Measurements from ENCODE around the gene LZTR1.
"Not testable (repeated sequence)": the region's sequence is repeated elsewhere in the genome, so short reads cannot be mapped to it uniquely, and the experiment has no call there.

Gene LZTR1

DNA sequence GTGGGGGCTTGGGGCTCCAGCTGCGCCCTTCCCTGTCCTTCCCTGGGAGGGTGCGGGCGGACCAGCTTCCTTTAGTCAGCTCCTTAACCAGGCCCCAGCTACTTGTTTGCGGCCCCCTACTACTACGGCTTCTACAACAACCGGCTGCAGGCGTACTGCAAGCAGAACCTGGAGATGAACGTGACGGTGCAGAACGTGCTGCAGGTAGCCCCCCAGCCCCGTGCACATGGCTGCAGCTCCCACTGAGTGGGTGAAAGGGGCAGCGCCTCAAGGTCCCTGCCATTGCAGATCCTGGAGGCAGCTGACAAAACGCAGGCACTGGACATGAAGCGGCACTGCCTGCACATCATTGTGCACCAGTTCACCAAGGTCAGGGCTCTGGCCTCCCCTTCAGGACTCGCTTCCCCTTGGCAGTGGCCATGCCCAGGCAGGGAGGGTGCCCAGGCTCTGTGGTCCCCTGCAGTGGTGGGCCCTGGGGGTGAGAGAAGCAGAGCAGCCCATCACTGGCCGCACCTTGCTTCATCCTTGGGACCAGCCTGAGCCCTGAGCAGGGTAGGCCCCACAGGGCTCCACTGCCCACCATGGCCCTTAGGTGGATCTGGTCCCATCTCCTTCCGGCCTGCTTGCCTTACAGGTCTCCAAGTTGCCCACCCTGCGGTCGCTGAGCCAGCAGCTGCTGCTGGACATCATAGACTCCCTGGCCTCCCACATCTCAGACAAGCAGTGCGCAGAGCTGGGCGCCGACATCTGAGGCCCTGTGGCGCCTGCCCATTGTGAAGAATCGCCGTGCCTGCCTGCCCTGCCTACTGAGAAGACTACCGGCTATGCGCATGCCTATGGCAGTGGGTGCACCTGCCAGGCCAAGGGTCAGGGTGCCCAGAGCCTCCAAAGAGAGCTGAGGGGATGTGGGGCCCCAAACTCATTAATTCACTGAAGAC, 14.8 kb downstream of the LZTR1 start:
- no peak for DNase-seq

DNA sequence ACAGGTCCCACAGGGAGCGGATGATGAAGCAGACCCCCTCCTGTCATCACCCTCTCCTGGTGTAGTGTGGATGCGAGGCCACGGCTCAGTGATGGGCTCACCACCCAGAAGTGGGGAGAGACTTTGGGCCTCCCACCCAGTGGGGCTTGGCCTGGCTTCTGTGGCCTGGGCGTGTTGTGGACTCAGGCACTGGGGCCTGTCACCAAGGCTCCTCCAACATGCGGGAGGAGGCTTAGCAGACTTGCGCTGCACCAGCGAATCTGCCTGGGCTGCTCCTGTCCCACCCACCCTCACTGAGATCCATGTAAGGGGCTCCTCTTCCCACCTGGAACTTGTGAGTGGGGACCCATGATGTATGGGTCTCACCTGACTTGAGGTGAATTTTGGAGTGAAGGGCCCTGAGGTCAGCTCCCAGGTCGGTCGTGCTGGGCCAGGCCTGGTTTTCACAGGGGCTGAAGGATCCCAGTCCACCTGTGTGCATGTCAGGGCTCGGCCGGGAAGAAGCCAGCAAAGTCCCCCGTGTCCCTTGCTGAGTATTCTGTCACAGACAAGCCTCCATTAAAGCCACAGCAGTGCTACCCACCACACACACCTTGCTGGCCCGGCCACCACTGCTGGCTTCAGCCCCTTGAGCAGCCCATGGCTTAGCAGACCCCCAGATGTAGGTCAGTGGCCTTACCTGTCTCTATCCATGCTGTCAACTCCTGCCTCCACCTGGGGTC, 15.6 kb downstream of the LZTR1 start:
- DNase-seq = no peak

DNA sequence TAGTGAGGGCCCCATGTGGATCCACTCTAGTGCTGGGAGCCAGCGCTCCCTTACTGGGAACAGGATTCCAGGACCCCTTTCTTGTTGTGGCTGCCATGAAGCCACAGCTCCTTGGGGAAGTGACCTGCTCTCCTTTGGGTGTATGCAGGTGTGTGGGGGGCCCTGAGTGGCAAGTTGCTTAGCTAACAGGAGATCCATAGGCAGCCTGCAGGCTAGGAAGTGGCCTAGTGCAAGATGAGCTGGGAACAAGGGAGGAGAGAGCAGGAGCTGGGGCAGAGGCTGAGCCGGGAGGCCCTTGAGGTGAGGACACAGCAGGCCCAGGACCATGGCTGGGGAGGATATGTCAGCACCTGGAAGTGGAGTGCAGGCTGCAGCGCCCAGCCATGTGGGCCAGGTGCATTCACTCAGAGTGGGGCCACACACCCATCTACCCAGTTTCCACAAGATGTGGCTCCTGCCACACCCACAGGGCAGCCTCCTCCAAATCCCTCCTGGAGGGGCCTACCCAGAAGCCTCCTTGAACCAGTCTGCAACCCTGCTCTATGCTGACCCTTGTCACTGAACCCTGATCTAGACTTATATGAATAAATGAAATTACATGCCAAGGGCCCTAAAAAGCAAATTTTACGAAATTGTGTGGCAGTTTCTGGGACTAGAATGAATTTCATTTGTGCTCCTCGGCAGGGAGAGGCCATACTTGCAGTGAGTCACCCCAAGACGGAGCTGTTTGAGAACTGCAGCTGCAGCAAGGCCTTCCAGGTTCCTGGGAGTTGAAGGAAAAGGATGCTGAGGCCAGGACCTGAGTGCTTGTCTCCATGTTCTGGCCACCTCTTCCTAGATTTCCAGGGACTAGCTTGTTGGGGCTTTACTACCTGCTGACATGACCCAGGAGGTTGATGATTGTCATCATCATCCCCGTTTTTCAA, 16.6 kb downstream of the LZTR1 start:
- DNase-seq = no peak

DNA sequence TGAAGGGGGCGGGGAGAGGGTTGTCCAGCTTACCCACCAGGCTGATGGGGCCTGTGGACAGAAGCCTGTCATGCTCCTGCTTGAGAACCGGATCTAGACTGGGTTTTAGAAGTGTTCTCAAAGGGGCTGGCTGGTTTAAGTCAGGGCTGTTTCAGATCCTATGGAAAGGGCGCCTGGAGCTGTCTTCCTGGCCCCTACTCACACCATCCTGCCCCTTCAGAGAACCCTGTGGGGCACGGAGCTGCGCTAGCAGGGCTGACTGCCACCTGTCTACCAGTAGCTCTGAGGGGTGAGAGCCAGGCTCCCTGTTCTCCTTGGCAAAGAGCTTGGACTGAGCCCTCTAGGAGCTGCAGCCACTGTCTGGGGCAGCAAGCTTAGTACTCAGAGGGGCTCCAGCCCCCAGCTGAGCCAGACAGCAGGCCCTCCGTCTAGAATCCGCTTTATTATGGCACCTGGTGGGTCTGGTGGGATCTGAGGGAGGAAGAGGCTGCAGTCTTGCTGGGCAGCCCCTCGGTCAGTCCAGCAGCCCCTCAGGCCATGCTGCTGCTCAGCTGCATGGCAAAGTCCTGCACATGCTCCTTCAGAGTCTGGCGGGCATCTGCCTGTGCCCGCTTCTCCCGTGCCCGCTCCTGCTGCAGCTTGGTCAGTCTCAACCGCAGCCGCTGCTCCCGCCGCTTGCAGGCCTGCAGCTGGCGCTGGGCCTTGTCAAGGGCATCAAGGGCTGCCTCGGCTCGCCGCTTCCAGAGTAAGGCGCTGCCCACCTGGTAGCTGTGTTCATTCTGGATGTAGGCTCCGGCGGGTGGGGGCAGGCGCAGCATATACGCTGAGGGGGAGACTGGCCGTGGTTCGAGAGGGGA, 17.5 kb downstream of the LZTR1 start:
- no peak for DNase-seq

DNA sequence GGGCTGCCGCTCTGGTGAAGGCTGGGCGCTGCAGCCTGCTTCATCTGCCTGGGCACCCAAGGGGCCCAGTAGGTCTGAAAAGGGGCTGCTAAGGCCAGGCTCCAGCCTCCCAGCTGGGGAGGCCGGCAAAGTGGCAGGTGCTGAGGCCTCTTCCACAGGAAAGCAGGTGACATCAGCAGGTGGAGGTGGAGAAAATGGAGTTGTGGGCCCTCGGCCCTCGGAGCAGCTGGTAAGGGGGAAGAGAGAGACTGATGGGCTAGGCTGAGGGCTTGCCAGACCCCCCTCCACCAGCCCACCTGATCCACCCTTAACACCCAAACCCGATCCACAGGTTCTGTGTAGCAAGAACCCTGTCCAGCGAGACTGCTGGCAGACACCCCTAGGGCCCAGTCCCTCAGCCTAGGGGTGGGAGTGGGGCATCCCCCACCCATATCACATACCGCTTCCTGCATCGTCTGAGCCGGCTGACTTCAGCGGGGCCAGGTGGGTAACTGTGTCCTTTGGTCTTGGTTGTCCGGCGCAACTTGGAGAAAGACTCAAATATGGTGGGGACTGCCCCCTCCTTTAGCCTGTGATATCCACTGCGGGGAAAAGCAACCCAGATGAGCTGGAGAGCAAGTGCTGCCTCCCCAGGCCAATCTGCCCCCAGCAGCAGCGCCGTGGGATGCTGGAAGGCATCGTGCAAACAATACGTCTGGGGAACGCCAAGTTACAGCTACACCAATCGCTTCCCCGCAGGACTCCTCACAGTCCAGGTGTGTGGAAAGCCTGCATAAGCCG, 18.3 kb downstream of the LZTR1 start:
- DNase-seq = no peak

DNA sequence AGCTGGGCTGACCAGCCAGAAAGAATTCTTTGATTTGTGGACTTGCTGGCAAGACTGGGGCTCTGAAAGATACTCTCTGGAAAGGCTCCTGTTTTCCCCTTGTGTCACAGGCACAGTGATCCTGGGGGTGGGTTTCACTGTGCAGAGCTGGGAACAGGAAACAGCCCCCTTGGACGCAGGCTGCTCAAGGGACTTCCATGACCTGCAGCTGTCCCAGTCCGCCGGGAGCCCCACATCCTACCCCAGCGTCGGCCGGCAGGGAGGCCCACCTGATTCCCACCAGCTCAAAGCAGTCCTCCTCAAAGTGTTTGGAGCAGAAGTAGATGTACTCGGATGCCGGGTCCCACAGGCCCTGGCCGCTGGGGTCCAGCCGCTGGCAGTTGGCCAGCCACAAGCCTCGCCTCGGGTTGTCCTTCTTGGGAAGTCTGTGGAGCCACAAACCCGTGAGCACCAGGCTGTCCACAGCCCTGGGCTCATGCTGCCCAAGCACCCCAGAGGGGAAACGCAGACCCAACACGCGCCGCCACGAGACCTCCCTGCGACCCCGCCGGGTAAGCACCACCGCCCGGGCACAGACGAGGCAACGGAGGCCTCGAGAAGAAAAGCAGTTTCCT, 19.0 kb downstream of the LZTR1 start:
- no peak for DNase-seq

DNA sequence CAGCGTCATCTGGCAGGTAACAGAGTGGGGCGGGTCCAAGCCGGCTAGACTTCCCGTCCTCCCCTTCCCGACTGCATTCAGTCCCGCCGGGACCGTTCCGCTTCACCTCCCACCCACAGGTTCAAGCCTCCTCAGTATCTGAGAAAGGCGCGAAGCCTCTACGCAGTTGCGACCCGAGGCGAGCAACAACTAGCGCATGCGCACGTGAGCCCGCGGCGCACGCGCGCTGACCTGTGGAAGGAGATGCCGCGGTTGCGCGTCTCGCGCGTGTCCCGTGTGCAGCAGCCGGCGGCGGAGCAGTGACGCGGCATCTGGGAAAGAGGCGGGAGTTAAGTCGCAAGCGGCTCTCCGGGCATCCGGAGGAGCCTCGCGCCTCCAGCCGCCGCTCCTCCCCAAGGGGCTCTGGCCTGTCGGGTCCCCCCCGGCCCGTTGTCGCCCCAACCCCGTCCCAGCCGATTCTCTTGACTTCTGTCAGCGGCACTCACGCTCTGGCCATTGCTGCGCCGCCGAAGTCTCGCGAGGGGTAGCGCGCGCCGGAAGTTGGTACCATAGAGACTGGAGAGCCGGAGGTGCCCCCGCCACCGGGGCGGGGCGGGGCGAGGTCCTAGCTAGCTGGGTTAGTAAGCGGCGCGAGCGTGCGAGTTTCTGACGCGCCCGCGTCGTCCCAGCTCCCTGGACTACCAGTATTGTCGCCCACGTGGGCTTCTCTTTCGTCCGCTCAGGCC, 19.7 kb downstream of the LZTR1 start, which contains the start of gene THAP7:
TSS of gene THAP7 (minus strand) at position 518 of the 725 bp plus-strand sequence. CDS start at position 311, 207 bp downstream.
- peak; percentile 95 for DNase-seq

DNA sequence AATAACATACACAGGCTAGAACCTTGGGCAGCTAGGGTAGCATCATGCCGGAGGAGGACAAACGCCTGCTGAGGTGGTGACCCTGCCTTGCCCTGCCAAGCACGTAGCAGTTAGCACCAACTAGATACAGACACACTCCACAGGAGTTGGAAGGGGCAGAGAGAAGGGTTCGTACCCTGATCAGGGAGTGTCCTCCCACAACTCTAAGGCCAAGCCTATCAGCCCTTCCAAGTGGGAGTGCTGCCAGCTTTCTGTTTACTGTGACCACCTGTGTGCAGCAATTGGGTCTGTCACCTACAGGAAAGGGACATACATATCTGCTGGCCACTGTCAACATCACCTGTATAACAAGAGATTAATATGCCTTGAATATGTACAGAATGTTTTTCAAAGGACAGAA, 21.7 kb downstream of the LZTR1 start:
- DNase-seq = no peak

DNA sequence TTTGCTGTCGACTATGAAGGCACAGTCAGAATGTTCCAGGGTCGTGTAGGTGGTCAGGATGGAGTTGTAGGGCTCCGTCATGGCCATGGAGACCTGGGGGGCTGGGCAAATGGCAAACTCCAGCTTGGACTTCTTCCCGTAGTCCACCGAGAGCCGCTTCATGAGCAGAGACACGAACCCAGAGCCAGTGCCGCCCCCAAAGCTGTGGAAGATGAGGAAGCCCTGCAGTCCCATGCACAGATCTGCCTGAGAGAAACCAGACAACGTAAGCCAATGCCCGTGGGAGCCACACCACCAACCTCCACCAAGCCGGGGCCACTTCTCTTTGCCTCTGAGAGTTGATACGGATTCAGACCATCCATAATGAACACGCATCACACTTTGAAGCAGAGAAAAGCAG, 27.1 kb downstream of the LZTR1 start:
- DNase-seq = not testable (repeated sequence)

DNA sequence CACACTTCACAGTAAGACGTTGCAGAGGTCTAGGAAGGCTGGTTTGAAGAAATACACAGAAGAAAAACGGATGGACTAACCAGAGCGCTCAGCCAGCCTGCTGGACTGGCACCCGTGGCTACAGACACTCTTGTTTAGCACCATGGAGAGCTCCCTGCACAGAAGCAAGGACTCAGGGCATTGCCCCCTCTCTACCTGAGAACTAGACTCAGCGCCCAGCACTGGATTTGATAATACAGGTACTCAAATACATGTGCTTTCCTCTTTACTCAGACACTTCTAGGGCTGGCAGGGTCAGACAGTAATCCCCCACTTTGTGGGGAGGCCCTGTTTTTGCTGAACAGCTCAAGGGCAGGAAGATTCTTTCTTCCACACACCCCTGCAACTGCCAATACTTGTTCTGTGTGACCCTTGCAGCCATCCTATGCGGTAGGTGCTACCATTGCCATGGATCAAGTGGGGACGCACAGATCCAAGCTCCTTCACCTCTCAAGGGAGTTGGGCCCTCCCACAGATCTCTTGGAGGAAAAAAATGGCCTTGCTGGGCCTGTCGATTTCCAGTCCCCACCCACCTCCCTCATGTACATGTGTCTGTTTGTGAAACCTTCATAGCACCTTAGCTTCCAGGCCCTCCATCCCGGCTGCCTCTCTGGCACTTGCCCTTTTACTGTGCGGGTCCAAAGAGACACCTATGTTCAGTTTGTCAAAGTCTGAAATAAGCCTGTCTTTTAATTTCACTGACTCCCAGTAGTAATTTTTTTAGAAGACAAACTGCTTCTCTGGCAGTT, 27.7 kb downstream of the LZTR1 start:
- DNase-seq = peak; percentile 55

DNA sequence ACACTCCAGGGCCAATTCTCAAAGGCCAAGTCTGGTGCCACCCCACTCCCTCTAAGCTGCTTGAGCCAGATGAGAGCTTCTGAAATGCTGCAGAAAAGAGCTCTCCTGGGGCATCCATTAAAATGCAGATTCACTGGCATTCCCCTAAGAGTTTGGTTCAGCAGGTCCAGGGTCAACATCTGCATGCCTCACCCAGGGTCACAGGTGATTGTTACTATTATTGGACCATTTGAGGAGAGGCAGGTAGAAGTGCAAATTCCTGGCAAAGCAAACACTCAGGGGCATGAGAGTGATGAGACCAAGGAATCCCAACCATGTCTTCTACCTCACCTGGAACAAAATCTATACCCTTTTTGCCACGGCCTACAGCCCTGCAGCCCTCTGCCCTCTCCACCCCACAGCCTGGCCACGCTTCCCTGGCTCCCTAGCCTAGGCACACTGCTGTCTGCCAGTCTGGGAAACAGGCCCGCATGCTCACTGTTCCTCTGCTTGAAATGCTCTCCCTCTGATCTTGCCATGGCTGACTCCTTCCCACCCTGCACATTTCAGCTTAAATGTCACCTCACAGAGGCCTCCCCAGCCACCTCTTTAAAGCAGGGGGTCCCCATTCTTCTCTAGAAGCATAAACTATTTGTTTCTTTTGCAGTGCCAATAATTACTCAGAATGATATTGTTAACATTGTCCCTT, 28.5 kb downstream of the LZTR1 start:
- no peak for DNase-seq

DNA sequence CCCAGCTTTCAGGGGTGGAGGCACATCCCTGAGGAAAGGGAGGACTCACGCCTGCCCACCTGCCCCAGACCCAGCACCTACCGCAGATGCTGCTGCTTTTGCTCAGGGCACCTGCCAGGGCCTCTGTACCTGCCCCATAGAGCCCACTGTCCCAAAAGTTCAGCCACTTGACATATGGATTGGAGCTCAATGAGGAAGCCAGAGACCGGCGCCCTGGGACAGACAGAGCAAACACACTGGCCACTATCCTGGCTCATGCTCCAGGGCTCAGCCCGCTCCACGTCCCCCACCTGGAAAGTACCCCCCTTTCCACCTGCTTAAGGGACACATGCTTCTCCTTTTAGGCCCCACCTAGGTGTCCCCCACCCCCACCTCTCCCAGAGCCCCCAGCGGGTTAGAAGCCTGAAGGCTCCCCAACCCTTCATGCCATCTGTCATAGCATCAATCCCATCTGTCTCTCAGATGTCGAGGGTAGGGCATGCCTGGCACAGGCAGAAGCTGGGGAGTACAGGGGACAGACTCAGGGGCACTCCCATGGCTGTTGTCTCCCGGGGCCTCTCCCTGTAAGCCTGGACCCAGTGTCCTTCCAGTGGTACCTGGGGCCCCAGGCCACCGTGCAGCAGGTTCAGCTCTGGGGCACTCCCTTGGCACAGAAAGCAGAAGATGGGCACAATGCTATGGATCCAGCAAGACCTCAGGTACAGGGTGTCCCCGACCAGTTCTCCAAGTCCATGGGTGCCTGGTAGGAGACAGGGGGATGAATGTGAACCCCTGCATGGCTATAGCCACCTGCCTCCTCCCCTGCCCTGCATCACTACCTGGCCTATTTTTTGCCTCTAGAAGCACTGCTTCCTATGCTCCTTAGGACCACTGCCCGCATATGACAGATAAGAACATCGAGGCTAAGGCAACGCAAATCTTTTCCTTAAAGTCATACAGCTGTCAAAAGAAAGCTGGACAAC, 30.6 kb downstream of the LZTR1 start:
- no peak for DNase-seq

DNA sequence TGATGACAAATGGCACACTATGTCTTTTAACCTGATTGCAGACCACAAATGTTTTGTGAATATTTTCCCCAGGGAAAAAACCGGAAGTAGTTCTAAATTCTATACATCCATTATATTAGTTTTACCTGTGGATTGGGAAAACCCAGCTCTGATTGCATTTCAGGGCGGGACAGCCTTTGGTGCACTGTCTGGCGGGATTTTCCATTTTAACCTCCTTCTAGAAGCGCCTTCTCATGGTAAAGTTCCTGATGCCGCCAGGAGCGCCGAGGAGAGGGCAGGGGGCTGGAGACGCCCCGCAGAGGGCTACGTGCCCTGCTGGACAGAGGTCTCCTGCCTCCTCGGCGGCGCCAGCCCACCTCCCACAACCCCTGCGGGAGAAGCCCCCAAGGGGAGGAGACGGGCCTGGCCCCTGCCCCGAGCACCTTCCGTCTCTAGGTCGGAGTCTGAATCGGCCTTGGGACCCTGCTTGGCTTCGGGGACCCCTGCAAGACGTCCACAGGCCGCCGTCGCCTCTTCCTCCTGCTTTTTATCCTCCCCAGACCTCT, 31.6 kb downstream of the LZTR1 start:
- DNase-seq = no peak

DNA sequence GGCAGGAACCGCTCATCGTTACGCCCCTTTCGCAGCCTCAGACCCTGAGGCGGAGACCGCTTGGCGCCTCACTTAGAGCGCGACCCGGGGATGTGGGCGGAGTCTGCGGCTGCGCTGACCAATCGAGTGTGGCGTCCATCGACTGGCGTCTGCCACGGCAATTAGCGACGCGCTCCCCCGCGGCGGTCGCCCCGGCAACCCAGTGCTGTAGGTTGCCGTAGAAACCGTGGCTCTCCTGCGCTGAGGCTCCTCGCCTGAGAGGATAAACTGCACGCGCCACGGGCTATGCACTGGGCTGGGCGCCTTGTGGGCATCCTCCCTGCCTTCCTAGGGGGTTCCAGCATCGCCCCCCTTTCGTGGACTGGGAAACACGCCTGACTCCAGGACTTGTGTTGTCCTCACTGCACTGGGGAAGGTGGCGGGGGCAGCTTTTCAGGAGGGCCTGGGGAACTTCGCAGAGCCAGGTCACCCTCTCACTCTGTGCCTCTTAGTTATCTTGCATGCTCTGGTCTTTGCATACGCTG, 32.2 kb downstream of the LZTR1 start:
- DNase-seq = peak; percentile 92

DNA sequence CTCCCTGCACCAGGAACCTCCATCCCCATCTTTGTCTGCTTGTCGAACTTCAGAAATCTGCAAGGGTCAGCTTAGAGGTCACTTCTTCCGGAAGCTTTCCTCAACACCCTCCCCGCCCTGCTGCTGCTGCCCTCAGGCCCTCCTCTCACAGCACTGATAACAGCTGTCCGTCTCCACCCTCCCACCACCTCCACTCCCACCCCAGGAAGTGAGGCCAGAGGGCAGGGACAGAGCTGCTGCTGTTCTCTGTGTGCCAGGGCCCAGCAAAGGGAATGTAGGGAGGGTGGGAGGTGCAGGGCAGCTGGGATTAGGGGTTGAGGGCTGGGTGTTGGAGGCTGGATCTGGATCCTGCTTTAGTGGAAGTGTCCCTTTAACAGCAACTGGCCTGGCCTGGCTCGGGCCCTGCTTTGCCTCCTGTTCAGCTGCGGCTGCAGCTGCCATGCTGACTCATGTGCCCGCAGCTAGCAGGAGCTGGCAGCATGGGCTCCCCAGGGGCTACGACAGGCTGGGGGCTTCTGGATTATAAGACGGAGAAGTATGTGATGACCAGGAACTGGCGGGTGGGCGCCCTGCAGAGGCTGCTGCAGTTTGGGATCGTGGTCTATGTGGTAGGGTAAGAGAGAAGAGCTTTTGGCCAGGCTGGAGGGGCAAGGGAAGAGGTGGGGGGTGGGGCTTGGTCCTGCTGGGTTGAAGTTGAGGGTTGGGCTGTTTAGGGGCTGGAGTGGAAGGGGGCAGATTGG, 32.8 kb downstream of the LZTR1 start, which contains the start of gene P2RX6:
TSS of gene P2RX6 (plus strand) at position 440 of the 740 bp plus-strand sequence. CDS start at position 450, 10 bp downstream.
- peak; percentile 80 for DNase-seq
